Natural killer cell treated with Interleukin-12 subunit alpha and Interleukin-12 subunit beta and Interleukin-15 and Interleukin-18, amount 100 ng/mL, for 72 hours (primary cell): ENCODE results near the gene SLC25A40. TPM values are rescaled to one million over a fixed set of nuclear protein-coding genes. Genes with fewer than 3 reads are reported as not detected.
A peak's percentile ranks its signal among the peaks of the same experiment; 100 is the strongest.
"Not testable (repeated sequence)": the region's sequence is repeated elsewhere in the genome, so short reads cannot be mapped to it uniquely, and the experiment has no call there.

ENCODE experiments used
- ATAC-seq, 2 donors: fragments of 150-1000 bp; cut with Tn5 transposase in 1 of 2; sonication (Bioruptor Pico), chemical (Tn5 transposase) in 1 of 2; 2 replicates each; pipeline ENCODE4 v1.10.0; 2021
- DNase-seq: peaks from one replicate; pipeline ENCODE4 v3.0.0; 2022; ENCODE audit warnings: low spot score
- H3K27ac Mint-ChIP-seq, 2 donors: 1 replicate in 1 of 2; 2 replicates in 1 of 2; pipeline ENCODE4 v1.8.0; 2022; ENCODE audit warnings: mixed read lengths in 2 of 2, mild to moderate bottlenecking in 1 of 2, moderate library complexity in 1 of 2
- H3K27me3 Mint-ChIP-seq, 2 donors: 1 replicate in 1 of 2; 2 replicates in 1 of 2; pipeline ENCODE4 v1.8.0; 2022; ENCODE audit warnings: mixed read lengths in 2 of 2
- H3K36me3 Mint-ChIP-seq: one replicate; pipeline ENCODE4 v1.8.0; 2022; ENCODE audit warnings: mixed read lengths
- H3K4me1 Mint-ChIP-seq, 2 donors: 1 replicate in 1 of 2; 2 replicates in 1 of 2; pipeline ENCODE4 v1.8.0; 2022; ENCODE audit warnings: low read depth in 2 of 2, mixed read lengths in 2 of 2, mild to moderate bottlenecking in 1 of 2
- H3K4me3 Mint-ChIP-seq: one replicate; pipeline ENCODE4 v1.8.0; 2022; ENCODE audit warnings: mixed read lengths
- H3K9me3 Mint-ChIP-seq: 2 replicates; pipeline ENCODE4 v1.8.0; 2022; ENCODE audit warnings: mixed read lengths
- total RNA-seq, 2 donors: library from RNA; stranded (reverse); gene quantifications; one replicate each; pipeline ENCODE4 v1.2.3, GENCODE V29; 2022

The SLC25A40 gene, protein sequence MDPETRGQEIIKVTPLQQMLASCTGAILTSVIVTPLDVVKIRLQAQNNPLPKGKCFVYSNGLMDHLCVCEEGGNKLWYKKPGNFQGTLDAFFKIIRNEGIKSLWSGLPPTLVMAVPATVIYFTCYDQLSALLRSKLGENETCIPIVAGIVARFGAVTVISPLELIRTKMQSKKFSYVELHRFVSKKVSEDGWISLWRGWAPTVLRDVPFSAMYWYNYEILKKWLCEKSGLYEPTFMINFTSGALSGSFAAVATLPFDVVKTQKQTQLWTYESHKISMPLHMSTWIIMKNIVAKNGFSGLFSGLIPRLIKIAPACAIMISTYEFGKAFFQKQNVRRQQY
- total RNA-seq: 10 to 100 TPM; 27.7 to 37.8 TPM

DNA sequence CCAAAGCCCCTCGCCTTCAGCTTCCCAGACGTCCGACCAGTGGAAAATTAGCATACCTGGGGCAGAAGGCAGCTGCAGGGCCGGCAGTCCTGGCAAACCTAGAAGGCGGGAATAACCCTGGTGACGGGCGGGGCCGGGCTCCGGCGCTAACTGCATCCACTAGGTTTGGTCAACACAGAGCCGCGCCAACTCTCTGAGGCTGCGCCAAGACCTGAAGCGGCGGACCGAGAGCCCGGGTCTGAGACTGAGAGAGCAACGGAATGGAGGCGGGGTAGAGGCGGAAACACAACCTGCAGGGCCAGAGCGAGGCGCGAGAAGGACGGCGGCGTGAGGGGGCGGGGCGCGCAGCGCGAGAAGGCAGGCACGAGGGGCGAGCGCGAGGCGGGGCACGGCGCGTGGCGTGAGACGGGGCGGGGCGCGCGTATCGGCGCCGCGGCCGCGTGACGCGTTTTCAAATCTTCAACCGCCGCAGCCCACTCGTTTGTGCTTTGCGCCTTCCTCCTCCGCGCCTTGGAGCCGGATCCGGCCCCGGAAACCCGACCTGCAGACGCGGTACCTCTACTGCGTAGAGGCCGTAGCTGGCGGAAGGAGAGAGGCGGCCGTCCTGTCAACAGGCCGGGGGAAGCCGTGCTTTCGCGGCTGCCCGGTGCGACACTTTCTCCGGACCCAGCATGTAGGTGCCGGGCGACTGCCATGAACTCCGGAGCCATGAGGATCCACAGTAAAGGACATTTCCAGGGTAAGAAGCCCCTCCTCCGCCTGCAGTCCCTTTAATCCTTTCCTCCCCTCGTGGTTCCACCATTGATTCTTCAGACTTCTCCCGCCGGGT is at the start of gene SLC25A40, which contains the start of gene DBF4:
Gene SLC25A40, minus strand, starts transcription at position 321 of the 829 bp plus-strand sequence. CDS start 17,633 bp downstream, outside the sequence.
Gene DBF4, plus strand, starts transcription at position 454 of the 829 bp plus-strand sequence. Its CDS starts 240 bp downstream, at position 694.
- Mint-ChIP-seq H3K27me3 (no peaks in the 10 kb centered on the region), H3K4me3 (peak within 1 kb of the TSS; percentile 84), H3K4me1 (peaks cover 29 to 38% of the 10 kb centered on the region in 2 donors), H3K27ac (peak within 1 kb of the TSS; percentile 95 to 97), H3K36me3 (peaks cover 13% of the 10 kb centered on the region), H3K9me3 (no peaks in the 10 kb centered on the region)
- peak; percentile 97 for ATAC-seq
- peak; percentile 98 for DNase-seq

- H3K27me3 Mint-ChIP-seq: peaks cover 7 to 15% of the 10 kb centered on the region in 2 donors
- H3K4me1 Mint-ChIP-seq, H3K36me3 Mint-ChIP-seq, DNase-seq, H3K27ac Mint-ChIP-seq, H3K9me3 Mint-ChIP-seq, H3K4me3 Mint-ChIP-seq, ATAC-seq: not testable (repeated sequence)
Measured at GRCh38 chr7:87922759-87923395, 46.7 kb upstream of the SLC25A40 start.

DNA sequence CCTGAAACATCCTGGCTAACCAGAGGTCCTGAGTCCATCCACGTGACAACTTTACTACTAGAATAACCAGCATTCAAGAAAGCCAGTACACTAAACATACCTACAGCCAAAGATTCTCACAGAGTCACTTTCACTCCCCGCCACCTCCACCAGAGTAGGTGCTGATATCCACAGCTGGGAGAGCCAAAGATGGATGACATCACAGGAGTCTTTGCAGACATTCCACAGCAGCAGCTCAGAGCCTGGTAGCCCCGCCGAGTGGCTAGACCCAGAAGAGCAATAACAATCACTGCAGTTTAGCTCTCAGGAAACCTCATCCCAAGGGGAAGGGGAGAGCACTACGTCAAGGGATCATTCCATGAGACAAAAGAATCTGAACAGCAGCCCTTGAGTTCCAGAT is 44.4 kb upstream of the SLC25A40 start:
- ATAC-seq (no peak), DNase-seq (no peak)
- Mint-ChIP-seq H3K4me3 (no peak overlapping the region), H3K9me3 (no peaks in the 10 kb centered on the region), H3K4me1 (no peaks in the 10 kb centered on the region), H3K27ac (no peak overlapping the region), H3K27me3 (peaks cover 7 to 17% of the 10 kb centered on the region in 2 donors), H3K36me3 (no peaks in the 10 kb centered on the region)

- no peaks in the 10 kb centered on the region for H3K36me3 Mint-ChIP-seq
- no peak for DNase-seq
- H3K4me1 Mint-ChIP-seq: no peaks in the 10 kb centered on the region
- no peak overlapping the region for H3K4me3 Mint-ChIP-seq
- ATAC-seq: no peak
- peaks cover 7 to 17% of the 10 kb centered on the region in 2 donors for H3K27me3 Mint-ChIP-seq
- no peaks in the 10 kb centered on the region for H3K9me3 Mint-ChIP-seq
- H3K27ac Mint-ChIP-seq: no peak overlapping the region
Measured at GRCh38 chr7:87919875-87920274, 43.7 kb upstream of the SLC25A40 start.

DNA sequence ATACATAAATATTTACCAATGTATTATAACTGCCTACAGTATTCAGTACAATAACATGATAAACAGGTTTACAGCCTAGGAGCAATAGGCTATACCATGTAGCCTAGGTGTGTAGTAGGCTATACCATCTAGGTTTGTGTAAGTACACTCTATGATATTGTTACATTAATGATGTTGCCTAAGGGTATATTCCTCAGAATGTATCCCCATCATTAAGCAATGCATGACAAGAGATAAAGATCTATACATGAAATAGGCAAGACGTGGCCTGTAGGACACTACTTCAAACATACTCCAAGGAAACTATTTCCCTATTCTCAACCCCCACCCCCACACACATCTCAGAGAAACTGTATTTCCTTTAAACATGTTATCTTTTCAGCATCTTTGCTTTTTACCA is 42.6 kb upstream of the SLC25A40 start:
- Mint-ChIP-seq H3K27ac (no peak overlapping the region), H3K4me1 (no peaks in the 10 kb centered on the region), H3K27me3 (peaks cover 7 to 16% of the 10 kb centered on the region in 2 donors), H3K9me3 (no peaks in the 10 kb centered on the region), H3K4me3 (no peak overlapping the region), H3K36me3 (no peaks in the 10 kb centered on the region)
- no peak for ATAC-seq
- DNase-seq: no peak

DNA sequence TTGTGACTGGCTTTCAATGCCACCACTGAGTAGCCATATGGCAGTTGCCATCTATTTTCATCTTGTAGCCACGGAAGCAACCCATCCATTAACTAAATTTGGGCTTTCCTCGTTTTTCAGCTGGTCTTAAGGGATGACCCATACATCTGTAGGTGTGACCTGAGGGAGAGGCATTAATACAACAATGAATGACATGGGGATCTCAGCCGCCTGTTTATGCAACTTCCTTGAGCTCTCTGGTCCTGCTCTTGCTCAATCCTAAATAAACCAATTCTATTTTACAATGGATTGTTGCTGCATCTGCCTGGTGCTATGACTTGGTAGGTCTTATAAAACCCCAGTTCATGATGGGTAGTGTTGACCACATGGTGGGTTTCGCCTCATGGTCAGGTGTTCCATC is 36.0 kb upstream of the SLC25A40 start:
- no peak overlapping the region for H3K27ac Mint-ChIP-seq
- H3K36me3 Mint-ChIP-seq: peaks cover 4% of the 10 kb centered on the region
- no peak overlapping the region for H3K4me3 Mint-ChIP-seq
- H3K9me3 Mint-ChIP-seq: no peaks in the 10 kb centered on the region
- DNase-seq: no peak
- peaks cover 0 to 3% of the 10 kb centered on the region in 2 donors for H3K27me3 Mint-ChIP-seq
- H3K4me1 Mint-ChIP-seq: no peaks in the 10 kb centered on the region
- ATAC-seq: no peak

- H3K4me1 Mint-ChIP-seq, ATAC-seq, DNase-seq: not testable (repeated sequence)
Measured at GRCh38 chr7:87908814-87909213, 32.7 kb upstream of the SLC25A40 start.

DNA sequence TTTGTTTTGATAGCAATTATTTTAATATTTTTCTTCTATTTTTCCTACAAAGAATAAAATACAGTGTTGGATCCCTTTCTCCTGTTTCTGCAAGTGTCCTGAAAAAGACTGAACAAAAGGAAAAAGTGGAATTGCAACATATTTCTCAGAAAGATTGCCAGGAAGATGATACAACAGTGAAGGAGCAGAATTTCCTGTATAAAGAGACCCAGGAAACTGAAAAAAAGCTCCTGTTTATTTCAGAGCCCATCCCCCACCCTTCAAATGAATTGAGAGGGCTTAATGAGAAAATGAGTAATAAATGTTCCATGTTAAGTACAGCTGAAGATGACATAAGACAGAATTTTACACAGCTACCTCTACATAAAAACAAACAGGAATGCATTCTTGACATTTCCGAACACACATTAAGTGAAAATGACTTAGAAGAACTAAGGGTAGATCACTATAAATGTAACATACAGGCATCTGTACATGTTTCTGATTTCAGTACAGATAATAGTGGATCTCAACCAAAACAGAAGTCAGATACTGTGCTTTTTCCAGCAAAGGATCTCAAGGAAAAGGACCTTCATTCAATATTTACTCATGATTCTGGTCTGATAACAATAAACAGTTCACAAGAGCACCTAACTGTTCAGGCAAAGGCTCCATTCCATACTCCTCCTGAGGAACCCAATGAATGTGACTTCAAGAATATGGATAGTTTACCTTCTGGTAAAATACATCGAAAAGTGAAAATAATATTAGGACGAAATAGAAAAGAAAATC is 31.2 kb upstream of the SLC25A40 start:
- not testable (repeated sequence) for DNase-seq, H3K4me1 Mint-ChIP-seq, H3K27me3 Mint-ChIP-seq, H3K4me3 Mint-ChIP-seq, H3K9me3 Mint-ChIP-seq, H3K27ac Mint-ChIP-seq, ATAC-seq
- H3K36me3 Mint-ChIP-seq: peaks cover 10% of the 10 kb centered on the region

More at GRCh38 chr7:87908814-87909213, 32.7 kb upstream of the SLC25A40 start:
- not testable (repeated sequence) for H3K9me3 Mint-ChIP-seq, H3K4me3 Mint-ChIP-seq, H3K27ac Mint-ChIP-seq, H3K27me3 Mint-ChIP-seq
- H3K36me3 Mint-ChIP-seq: peaks cover 10% of the 10 kb centered on the region

DNA sequence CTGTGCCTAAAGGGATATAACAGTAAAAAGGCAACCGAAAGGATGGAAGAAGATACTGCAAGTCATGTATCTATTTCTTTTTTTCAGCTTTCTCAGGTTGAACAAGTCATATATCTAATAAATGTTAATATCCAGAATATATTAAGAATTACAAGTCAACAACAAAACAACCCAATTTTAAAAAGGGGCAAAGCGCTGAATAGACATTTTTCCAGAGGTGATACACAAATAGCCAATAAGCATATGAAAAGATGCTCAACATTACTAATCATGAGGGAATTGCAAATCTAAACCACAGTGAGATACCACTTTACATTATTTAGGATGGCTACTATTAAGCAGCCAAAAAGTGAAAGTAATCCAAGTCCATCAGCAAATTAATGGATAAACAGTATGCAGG is 23.1 kb upstream of the SLC25A40 start:
- H3K4me1 Mint-ChIP-seq: no peaks in the 10 kb centered on the region
- peaks cover 13% of the 10 kb centered on the region for H3K36me3 Mint-ChIP-seq
- no peaks in the 10 kb centered on the region for H3K27me3 Mint-ChIP-seq
- no peaks in the 10 kb centered on the region for H3K9me3 Mint-ChIP-seq
- no peak for DNase-seq
- no peak for ATAC-seq
- H3K4me3 Mint-ChIP-seq: no peak overlapping the region
- no peak overlapping the region for H3K27ac Mint-ChIP-seq

DNA sequence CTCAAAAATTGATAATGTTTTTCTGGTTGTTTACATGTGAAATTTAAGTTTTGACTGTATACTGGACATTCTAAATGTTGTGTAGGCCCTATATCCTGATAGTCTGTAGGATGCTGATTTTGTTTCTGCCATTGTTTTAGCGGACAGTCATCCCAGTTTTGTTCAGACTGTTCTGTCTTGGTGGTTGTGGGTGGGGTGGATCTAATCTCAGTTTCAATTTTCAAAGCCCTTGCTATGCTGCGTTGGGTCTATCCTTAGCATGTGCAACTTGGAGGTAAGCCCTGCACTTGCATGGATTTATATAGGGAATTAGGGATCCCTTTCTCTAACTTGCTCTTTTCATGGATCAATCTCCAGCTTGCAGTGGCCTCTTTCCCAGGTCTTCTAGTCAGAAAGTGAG is 19.2 kb upstream of the SLC25A40 start:
- H3K27ac Mint-ChIP-seq: no peak overlapping the region
- no peaks in the 10 kb centered on the region for H3K27me3 Mint-ChIP-seq
- H3K4me1 Mint-ChIP-seq: no peaks in the 10 kb centered on the region
- H3K9me3 Mint-ChIP-seq: no peaks in the 10 kb centered on the region
- H3K36me3 Mint-ChIP-seq: peaks cover 21% of the 10 kb centered on the region
- H3K4me3 Mint-ChIP-seq: no peak overlapping the region
- no peak for ATAC-seq
- no peak for DNase-seq

GRCh38 chr7:87886875-87887274 is 10.7 kb upstream of the SLC25A40 start:
- ATAC-seq (no peak), DNase-seq (no peak)
- Mint-ChIP-seq H3K27ac (no peak overlapping the region), H3K36me3 (peaks cover 21% of the 10 kb centered on the region), H3K4me3 (no peak overlapping the region), H3K4me1 (peaks cover 3 to 4% of the 10 kb centered on the region in 2 donors), H3K27me3 (no peaks in the 10 kb centered on the region), H3K9me3 (no peaks in the 10 kb centered on the region)

DNA sequence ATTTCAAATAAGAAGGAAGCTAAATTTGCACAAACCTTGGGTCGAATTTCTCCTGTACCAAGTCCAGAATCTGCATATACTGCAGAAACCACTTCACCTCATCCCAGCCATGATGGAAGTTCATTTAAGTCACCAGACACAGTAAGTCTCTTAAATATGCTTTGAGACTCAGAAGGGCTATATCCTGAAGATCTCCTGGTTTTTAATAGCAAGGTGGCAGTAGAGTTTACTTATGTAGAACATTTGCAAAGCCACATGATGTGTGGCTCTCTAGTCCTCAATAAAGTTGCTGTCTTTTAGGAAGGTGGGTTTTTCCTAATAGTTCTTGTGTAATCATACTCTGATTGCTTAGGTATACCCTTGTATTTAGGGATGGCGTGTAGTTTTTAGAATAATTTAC is 8.9 kb upstream of the SLC25A40 start:
- no peak overlapping the region for H3K27ac Mint-ChIP-seq
- DNase-seq: no peak
- no peak overlapping the region for H3K4me3 Mint-ChIP-seq
- no peaks in the 10 kb centered on the region for H3K27me3 Mint-ChIP-seq
- peaks cover 3 to 8% of the 10 kb centered on the region in 2 donors for H3K4me1 Mint-ChIP-seq
- ATAC-seq: no peak
- no peaks in the 10 kb centered on the region for H3K9me3 Mint-ChIP-seq
- H3K36me3 Mint-ChIP-seq: peaks cover 20% of the 10 kb centered on the region
